H1 (cell line): ENCODE measurements around the gene FBXW10B. TPM values are rescaled to one million over a fixed set of nuclear protein-coding genes. Genes with fewer than 3 reads are reported as not detected.

Source experiments
- CTCF ChIA-PET: fragments of 300-600 bp; sonication (Branson Sonifier 250); formaldehyde crosslinking; loops from one replicate; lab custom pipeline; 2021; ENCODE audit not compliant: partially characterized antibody; lab: Charles Lee
- POLR2A ChIA-PET: fragments of 300-600 bp; sonication (Branson Sonifier 250); formaldehyde crosslinking; loops from one replicate; lab custom pipeline; 2021; ENCODE audit warnings: inconsistent platforms; ENCODE audit not compliant: partially characterized antibody; lab: Charles Lee
- DNase-seq, 2 experiments: peaks; one replicate each; pipeline versions ENCODE4 v3.0.0 to v3.0.0-alpha.2; 2010 to 2022; ENCODE audit warnings: low spot score in 2 of 2, low read depth in 1 of 2, mixed read lengths in 1 of 2
- FAIRE-seq: peaks from 2 replicates; lab custom pipeline; 2011; peaks lifted over from hg19 to GRCh38; lab: Jason Lieb, UNC
- H2AFZ ChIP-seq: 2 replicates; pipeline ENCODE4 v1.8.1; 2012; ENCODE audit warnings: low read length, inconsistent platforms
- H2AK5ac ChIP-seq: 2 replicates; pipeline ENCODE4 v1.6.1; 2013; ENCODE audit warnings: low read depth, low read length
- H2BK120ac ChIP-seq: replicated peaks from 2 replicates; pipeline ENCODE3; 2013; ENCODE audit warnings: low read depth, low read length, inconsistent platforms
- H2BK12ac ChIP-seq: 2 replicates; pipeline ENCODE4 v1.6.1; 2013; ENCODE audit warnings: low read depth, low read length
- H2BK15ac ChIP-seq: 2 replicates; pipeline ENCODE4 v1.6.1; 2013; ENCODE audit warnings: low read length
- H2BK20ac ChIP-seq: 2 replicates; pipeline ENCODE4 v1.6.1; 2013; ENCODE audit warnings: low read length
- H2BK5ac ChIP-seq: 2 replicates; pipeline ENCODE4 v1.6.1; 2013; ENCODE audit warnings: low read depth, low read length
- H3K14ac ChIP-seq: 2 replicates; pipeline ENCODE4 v1.6.1; 2013; ENCODE audit warnings: inconsistent platforms; ENCODE audit not compliant: insufficient read length
- H3K18ac ChIP-seq: 2 replicates; pipeline ENCODE4 v1.6.1; 2013; ENCODE audit warnings: low read length; ENCODE audit errors: extremely low read depth
- H3K23ac ChIP-seq: 2 replicates; pipeline ENCODE4 v1.6.1; 2013; ENCODE audit warnings: inconsistent platforms; ENCODE audit not compliant: insufficient read length
- H3K23me2 ChIP-seq: 2 replicates; pipeline ENCODE4 v1.6.1; 2013; ENCODE audit warnings: low read depth, low read length
- H3K27ac ChIP-seq: 2 replicates; pipeline ENCODE4 v1.6.1; 2011; ENCODE audit warnings: low read depth, low read length, inconsistent platforms
- H3K27me3 ChIP-seq, 4 experiments: replicated peaks in 1 of 4; 1 replicate in 1 of 4; 2 replicates in 3 of 4; pipeline versions ENCODE4 v1.6.1 to v1.8.1; 2011 to 2013; ENCODE audit warnings: low read length in 3 of 4, mild to moderate bottlenecking in 3 of 4, inconsistent platforms in 2 of 4, mixed read lengths in 2 of 4, moderate library complexity in 1 of 4; ENCODE audit not compliant: control insufficient read depth in 3 of 4, insufficient read depth in 3 of 4; ENCODE audit errors: extremely low read depth in 1 of 4
- H3K36me3 ChIP-seq, 4 experiments: 2 replicates each; pipeline versions ENCODE4 v1.6.1 to v1.8.1; 2011 to 2013; ENCODE audit warnings: mild to moderate bottlenecking in 4 of 4, low read length in 3 of 4, moderate library complexity in 2 of 4, control low read depth in 1 of 4, inconsistent platforms in 1 of 4; ENCODE audit not compliant: insufficient read depth in 4 of 4, control insufficient read depth in 2 of 4
- H3K4ac ChIP-seq: replicated peaks from 2 replicates; pipeline ENCODE3; 2013; ENCODE audit warnings: low read length, low read depth, mixed read lengths, inconsistent platforms; ENCODE audit not compliant: insufficient read length
- H3K4me1 ChIP-seq, 4 experiments: replicated peaks in 1 of 4; 1 replicate in 1 of 4; 2 replicates in 3 of 4; pipeline versions ENCODE4 v1.6.1 to v1.8.1; 2011 to 2013; ENCODE audit warnings: low read length in 3 of 4, inconsistent platforms in 2 of 4, mixed read lengths in 1 of 4; ENCODE audit not compliant: insufficient read depth in 4 of 4, control insufficient read depth in 3 of 4
- H3K4me2 ChIP-seq, 2 experiments: 2 replicates each; pipeline versions ENCODE4 v1.6.1 to v1.8.1; 2011 to 2013; ENCODE audit warnings: low read depth in 2 of 2, low read length in 2 of 2, control low read depth in 1 of 2, inconsistent platforms in 1 of 2, mild to moderate bottlenecking in 1 of 2; ENCODE audit not compliant: insufficient read depth in 1 of 2
- H3K4me3 ChIP-seq, 4 experiments: fragments of 200-600, 300-600 bp in 1 of 4; sonication (generic), shearing (Covaris generic), sonication (Bioruptor Twin) in 1 of 4; 2 replicates each; pipeline versions ENCODE4 v1.5.1 to v1.8.1; 2011 to 2016; ENCODE audit warnings: low read length in 4 of 4, low read depth in 3 of 4, control low read depth in 2 of 4, inconsistent platforms in 2 of 4, mild to moderate bottlenecking in 2 of 4, mixed read lengths in 1 of 4, moderate library complexity in 1 of 4; ENCODE audit not compliant: insufficient read depth in 2 of 4; ENCODE audit errors: extremely low read depth in 1 of 4
- H3K56ac ChIP-seq: replicated peaks from 2 replicates; pipeline ENCODE3; 2013; ENCODE audit warnings: low read depth, mild to moderate bottlenecking, mixed read lengths, low read length, inconsistent platforms; ENCODE audit not compliant: insufficient read length
- H3K79me1 ChIP-seq: 2 replicates; pipeline ENCODE4 v1.6.1; 2013; ENCODE audit warnings: low read depth, low read length, control low read depth
- H3K79me2 ChIP-seq, 2 experiments: 2 replicates each; pipeline versions ENCODE4 v1.6.1 to v1.8.1; 2012 to 2013; ENCODE audit warnings: low read length in 2 of 2, mild to moderate bottlenecking in 2 of 2, inconsistent platforms in 1 of 2; ENCODE audit not compliant: insufficient read depth in 2 of 2, control insufficient read depth in 1 of 2
- H3K9ac ChIP-seq, 4 experiments: replicated peaks in 1 of 4; 1 replicate in 1 of 4; 2 replicates in 3 of 4; pipeline versions ENCODE4 v1.6.1 to v1.8.1; 2011 to 2013; ENCODE audit warnings: low read depth in 3 of 4, low read length in 3 of 4, control low read depth in 2 of 4, mild to moderate bottlenecking in 2 of 4, moderate library complexity in 2 of 4, inconsistent platforms in 1 of 4; ENCODE audit errors: extremely low read depth in 1 of 4
- H3K9me3 ChIP-seq, 2 experiments: 2 replicates each; pipeline versions ENCODE4 v1.6.1 to v1.8.1; 2012 to 2013; ENCODE audit warnings: mild to moderate bottlenecking in 2 of 2, moderate library complexity in 2 of 2, control low read depth in 1 of 2, inconsistent platforms in 1 of 2, low read depth in 1 of 2, low read length in 1 of 2, mixed read lengths in 1 of 2; ENCODE audit not compliant: insufficient read depth in 2 of 2
- H4K20me1 ChIP-seq, 2 experiments: replicated peaks in 1 of 2; 2 replicates each; pipeline versions ENCODE3 to v1.8.1; 2011 to 2013; ENCODE audit warnings: inconsistent platforms in 2 of 2, low read length in 2 of 2, mild to moderate bottlenecking in 1 of 2; ENCODE audit not compliant: insufficient read depth in 2 of 2, control insufficient read depth in 1 of 2
- H4K5ac ChIP-seq: 2 replicates; pipeline ENCODE4 v1.6.1; 2013; ENCODE audit warnings: low read length, low read depth, mixed read lengths, inconsistent platforms; ENCODE audit not compliant: insufficient read length
- H4K8ac ChIP-seq: 2 replicates; pipeline ENCODE4 v1.8.0; 2013; ENCODE audit warnings: mild to moderate bottlenecking, moderate library complexity, low read length, inconsistent platforms; ENCODE audit not compliant: insufficient read depth; ENCODE audit errors: extremely low read depth
- H4K91ac ChIP-seq: replicated peaks from 2 replicates; pipeline ENCODE3; 2013; ENCODE audit warnings: low read length, mixed read lengths, inconsistent platforms; ENCODE audit not compliant: insufficient read length
- ASH2L ChIP-seq: fragments of 200-600, 300-600 bp; sonication (generic); IDR thresholded peaks from one replicate; pipeline ENCODE4 v1.7.1; 2017; ENCODE audit warnings: low read length
- BACH1 ChIP-seq: IDR thresholded peaks from 2 replicates; pipeline ENCODE4 v1.6.1; 2012; ENCODE audit warnings: low read length, improper control_type of control experiment
- CHD1 ChIP-seq: IDR thresholded peaks from 2 replicates; pipeline ENCODE4 v1.6.1; 2012; ENCODE audit warnings: low read depth, low read length, improper control_type of control experiment
- EGR1 ChIP-seq: IDR thresholded peaks from 2 replicates; pipeline ENCODE4 v1.6.1; 2011; ENCODE audit warnings: low read depth, low read length, borderline replicate concordance
- NANOG ChIP-seq: IDR thresholded peaks from 2 replicates; pipeline ENCODE4 v1.6.1; 2011; ENCODE audit warnings: low read length, low read depth, mild to moderate bottlenecking, inconsistent platforms; ENCODE audit not compliant: insufficient read depth, poor library complexity, severe bottlenecking
- POLR2A ChIP-seq, 2 experiments: IDR thresholded peaks; 1 replicate in 1 of 2; 2 replicates in 1 of 2; pipeline ENCODE4 v1.6.1; 2011; ENCODE audit warnings: low read depth in 2 of 2, low read length in 2 of 2, mild to moderate bottlenecking in 2 of 2; ENCODE audit errors: control extremely low read depth in 1 of 2
- RBBP5 ChIP-seq: IDR thresholded peaks from 2 replicates; pipeline ENCODE4 v1.7.1; 2012; ENCODE audit warnings: low read depth, mild to moderate bottlenecking, inconsistent platforms, low read length, moderate library complexity, borderline replicate concordance
- RFX5 ChIP-seq: IDR thresholded peaks from 2 replicates; pipeline ENCODE4 v1.6.1; 2011; ENCODE audit warnings: low read depth, low read length, improper control_type of control experiment, borderline replicate concordance
- RNF2 ChIP-seq: fragments of 200-900, 300-1000 bp; sonication (generic); IDR thresholded peaks from 2 replicates; pipeline ENCODE4 v1.7.1; 2016; ENCODE audit warnings: borderline replicate concordance, low read depth, mild to moderate bottlenecking, antibody characterized with exemption, low read length; ENCODE audit not compliant: poor library complexity, severe bottlenecking; ENCODE audit errors: missing control alignments
- SIN3A ChIP-seq, 2 experiments: IDR thresholded peaks in 1 of 2; conservative IDR thresholded peaks in 1 of 2; 2 replicates each; pipeline ENCODE4 v1.6.1; 2011 to 2012; ENCODE audit warnings: low read length in 2 of 2, improper control_type of control experiment in 1 of 2, low read depth in 1 of 2, mild to moderate bottlenecking in 1 of 2
- SP4 ChIP-seq: IDR thresholded peaks from 2 replicates; pipeline ENCODE4 v1.6.1; 2012; ENCODE audit warnings: low read length, inconsistent platforms
- WGBS, 2 experiments: shearing (Covaris generic) in 1 of 2; methylation state at CpG; one replicate each; pipeline versions ENCODE4 v1.1.6 to v1.1.7; 2013 to 2015; ENCODE audit warnings: low lambda C conversion rate in 2 of 2, mixed read lengths in 2 of 2, inconsistent platforms in 1 of 2, low coverage in 1 of 2, missing lambda C conversion rate in 1 of 2; ENCODE audit not compliant: insufficient replicate concordance in 2 of 2, insufficient coverage in 1 of 2, insufficient read length in 1 of 2; ENCODE audit errors: extremely low coverage in 1 of 2, missing lambda C conversion rate in 1 of 2; 5-methylcytosine and 5-hydroxymethylcytosine counted together
- polyA plus RNA-seq, 7 experiments: library from polyadenylated mRNA; depleted of rRNA in 3 of 7; stranded (reverse) in 5 of 7; unstranded in 2 of 7; fragments of >200 nt in 5 of 7; fragments of 200-250 nt in 2 of 7; gene quantifications; 1 replicate in 5 of 7; 2 replicates in 1 of 7; 4 replicates in 1 of 7; pipeline versions ENCODE4 v1.2.1 to v1.2.3, GENCODE V29; 2011 to 2013; ENCODE audit warnings: missing spikeins in 2 of 7, mixed read lengths in 2 of 7
- total RNA-seq: library from RNA; stranded (reverse); fragmentation: NEBNext Ultra II Directional; extraction: Animal tissue kit (Norgen Biotek cat#: 25700); gene quantifications from 2 replicates; pipeline ENCODE4 v1.2.1, GENCODE V29; 2021

Gene FBXW10B
- total and polyA plus RNA-seq, 2 of the 8 experiments (the other 6 are each of a cell fraction or from before 2014, with no cell fraction given): 0.14 TPM; not detected in 1

DNA sequence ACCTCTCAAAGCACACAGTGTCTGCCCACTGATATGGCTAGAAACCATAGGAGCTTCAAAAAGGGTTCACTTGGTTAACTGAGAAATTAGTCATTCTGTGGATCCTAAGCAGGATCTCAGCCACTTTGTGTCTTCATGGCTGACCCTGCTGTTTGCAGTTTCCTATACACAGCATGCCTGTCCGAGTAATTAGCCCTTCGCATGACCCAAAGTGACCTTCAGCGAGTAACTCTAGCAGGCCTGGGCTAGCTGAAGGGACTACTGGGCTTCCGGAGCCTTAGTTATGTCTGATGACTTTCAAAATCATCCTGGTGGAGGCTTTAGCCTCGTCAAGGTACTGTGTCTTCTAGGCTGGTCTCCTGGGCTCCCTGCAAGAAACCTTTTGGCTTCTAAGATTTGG is 28.9 kb upstream of the FBXW10B start:
- H3K56ac ChIP-seq: no peak overlapping the region
- H3K79me1 ChIP-seq: no peaks in the 10 kb centered on the region
- H2BK20ac ChIP-seq: no peak overlapping the region
- no peak for TF ChIP-seq NANOG
- TF ChIP-seq RNF2: no peak
- TF ChIP-seq BACH1: no peak
- TF ChIP-seq RBBP5: no peak
- no peak for TF ChIP-seq POLR2A (IDR thresholded peaks at IDR 0.05; ENCODE audit: control extremely low read depth in 1 of 2, low read depth in 2 of 2, low read length in 2 of 2)
- no peak for TF ChIP-seq CHD1
- TF ChIP-seq SIN3A (conservative IDR thresholded peaks at IDR 0.05 in 1 of 2, IDR thresholded peaks at IDR 0.05 in 1 of 2; ENCODE audit: low read depth in 1 of 2, low read length in 2 of 2): no peak
- no peak for TF ChIP-seq EGR1
- no peak for TF ChIP-seq RFX5
- no peak for TF ChIP-seq ASH2L
- TF ChIP-seq SP4: no peak
- H3K9me3 ChIP-seq: no peaks in the 10 kb centered on the region
- no peak overlapping the region for H3K27ac ChIP-seq
- H3K36me3 ChIP-seq: no peaks in the 10 kb centered on the region; a peak in 1 of 8 replicates
- no peaks in the 10 kb centered on the region for H4K20me1 ChIP-seq
- no peaks in the 10 kb centered on the region for H3K27me3 ChIP-seq
- H2BK12ac ChIP-seq: no peak overlapping the region
- 93% methylated on average over 5 of the region's 5 CpGs; no CpG with 5 or more reads in 1 of the 2 experiments for WGBS, 2 experiments
- no peak overlapping the region for H2AK5ac ChIP-seq
- no peak for FAIRE-seq
- H3K79me2 ChIP-seq: no peaks in the 10 kb centered on the region
- no peak overlapping the region for H2BK5ac ChIP-seq
- H3K4me1 ChIP-seq: peaks cover 0 to 19% (median 11%) of the 10 kb centered on the region in 4 experiments; a peak in 6 of 7 replicates
- no peak overlapping the region for H4K91ac ChIP-seq
- H4K8ac ChIP-seq: no peak overlapping the region
- CTCF ChIA-PET: interaction anchor here (0.7 to 0.8 kb wide), 2 partner anchors 11 to 14 kb away, joined by 3 read pairs; no protein-coding TSS in a partner anchor
- H3K14ac ChIP-seq: no peak overlapping the region
- no peak for DNase-seq
- POLR2A ChIA-PET: no interaction called here
- H3K4ac ChIP-seq: no peak overlapping the region
- H2BK15ac ChIP-seq: no peak overlapping the region
- H3K23ac ChIP-seq: no peak overlapping the region
- H4K5ac ChIP-seq: no peak overlapping the region
- H3K4me2 ChIP-seq: no peak overlapping the region
- H3K4me3 ChIP-seq: no peak overlapping the region
- no peak overlapping the region for H3K9ac ChIP-seq
- H2AFZ ChIP-seq: no peak overlapping the region
- no peaks in the 10 kb centered on the region for H3K23me2 ChIP-seq
- H2BK120ac ChIP-seq: no peak overlapping the region
- no peak overlapping the region for H3K18ac ChIP-seq
